ENCODE measurements around the gene CLDN8.

The CLDN8 gene

GRCh38 chr21:30232011-30232410, 16.1 kb upstream of the CLDN8 start:
- Histone ChIP-seq H3K79me2 (ENCODE audit: control insufficient read depth, low read length) (no peaks in the 10 kb centered on the region), H3K4me1 (ENCODE audit: control insufficient read depth, low read length) (no peaks in the 10 kb centered on the region), H3F3A (ENCODE audit: control insufficient read depth, insufficient read depth) (no peaks in the 10 kb centered on the region), H3K36me3 (ENCODE audit: control insufficient read depth, low read length) (no peaks in the 10 kb centered on the region), H3K4me2 (ENCODE audit: low read length) (no peak overlapping the region), H3K9me3 (ENCODE audit: control insufficient read depth, insufficient read depth, low read length) (no peaks in the 10 kb centered on the region), H3K4me3 (ENCODE audit: low read length) (no peak overlapping the region), H3K27ac (ENCODE audit: low read depth, low read length) (no peak overlapping the region), H3K27me3 (ENCODE audit: control insufficient read depth, low read length) (no peaks in the 10 kb centered on the region), H4K20me1 (ENCODE audit: control insufficient read depth, insufficient read depth, low read depth, low read length) (no peaks in the 10 kb centered on the region), H3K9me2 (replicated peaks; ENCODE audit: control insufficient read depth, low read length) (no peaks in the 10 kb centered on the region)
- no peak for TF ChIP-seq CTCF (IDR thresholded peaks at IDR 0.05; ENCODE audit: low read depth, low read length, poor library complexity, severe bottlenecking)
- TF ChIP-seq EZH2phosphoT487 (IDR thresholded peaks at IDR 0.05; ENCODE audit: borderline replicate concordance, low read length) = no peak

DNA sequence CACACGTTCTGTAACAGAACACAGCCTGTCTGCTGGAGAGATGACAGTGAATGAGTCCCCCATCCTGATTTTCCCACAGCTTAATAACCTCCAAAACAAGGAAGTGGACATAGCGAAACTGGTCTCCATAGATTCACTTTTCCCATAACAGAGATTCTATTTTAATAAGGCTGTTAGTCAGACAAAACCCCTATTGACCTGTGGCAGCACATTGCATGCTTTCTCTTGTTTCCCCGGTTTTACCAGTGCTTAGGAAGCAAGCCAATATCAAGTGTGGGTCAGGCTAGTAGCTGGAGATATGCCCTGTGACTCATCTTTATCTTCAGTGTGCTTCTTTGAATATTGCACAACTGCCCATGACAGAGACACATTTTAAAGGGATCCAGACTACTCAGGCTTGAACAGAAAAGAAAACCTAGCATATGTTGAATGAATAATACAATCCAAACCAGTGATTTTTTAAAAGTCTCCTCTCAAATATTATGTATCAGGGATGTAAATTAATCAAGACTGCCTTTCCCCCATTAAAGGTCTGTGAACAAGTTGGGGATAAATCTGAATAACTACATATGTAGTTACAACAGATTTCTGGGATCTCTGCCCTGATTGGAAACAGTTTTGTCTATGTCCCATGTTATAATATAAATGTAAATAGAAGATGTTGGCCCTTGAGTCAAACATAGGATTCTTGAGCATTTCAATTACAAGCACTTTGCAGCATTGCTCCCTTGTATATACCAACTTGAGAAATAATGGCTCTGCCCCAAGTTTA, 11.9 kb upstream of the CLDN8 start:
- no peaks in the 10 kb centered on the region for H3K79me2 ChIP-seq (ENCODE audit: control insufficient read depth, low read length)
- no peak overlapping the region for H3K4me3 ChIP-seq (ENCODE audit: low read length)
- H3K36me3 ChIP-seq (ENCODE audit: control insufficient read depth, low read length) = no peaks in the 10 kb centered on the region
- H3K9me3 ChIP-seq (ENCODE audit: control insufficient read depth, insufficient read depth, low read length) = no peaks in the 10 kb centered on the region
- no peaks in the 10 kb centered on the region for H3K27me3 ChIP-seq (ENCODE audit: control insufficient read depth, low read length)
- no peaks in the 10 kb centered on the region for H3K4me1 ChIP-seq (ENCODE audit: control insufficient read depth, low read length)
- H3K4me2 ChIP-seq (ENCODE audit: low read length) = no peak overlapping the region
- no peaks in the 10 kb centered on the region for H4K20me1 ChIP-seq (ENCODE audit: control insufficient read depth, insufficient read depth, low read depth, low read length)
- H3K9me2 ChIP-seq (replicated peaks; ENCODE audit: control insufficient read depth, low read length) = no peaks in the 10 kb centered on the region
- TF ChIP-seq CTCF (IDR thresholded peaks at IDR 0.05; ENCODE audit: low read depth, low read length, poor library complexity, severe bottlenecking) (no peak), EZH2phosphoT487 (IDR thresholded peaks at IDR 0.05; ENCODE audit: borderline replicate concordance, low read length) (no peak)
- H3F3A ChIP-seq (ENCODE audit: control insufficient read depth, insufficient read depth) = no peaks in the 10 kb centered on the region
- H3K27ac ChIP-seq (ENCODE audit: low read depth, low read length) = no peak overlapping the region

DNA sequence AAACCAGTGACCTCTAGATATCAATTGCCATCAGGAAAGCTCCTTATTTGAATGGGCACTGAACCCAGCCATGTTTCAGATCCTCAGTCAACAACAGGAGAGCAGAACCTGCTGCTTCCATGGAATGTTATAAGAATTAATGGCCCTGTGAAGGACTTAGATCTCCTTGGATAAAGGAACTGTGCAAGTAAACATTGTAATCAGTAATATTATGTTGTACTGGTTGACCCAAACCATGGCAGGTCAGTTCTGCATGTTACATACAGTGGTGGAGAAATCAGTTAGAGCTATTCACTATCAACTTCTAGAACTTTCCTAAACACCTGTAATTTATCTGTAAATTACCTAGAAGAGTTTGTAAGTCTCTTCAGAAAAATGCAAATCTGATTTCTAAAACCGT, 11.2 kb upstream of the CLDN8 start:
- TF ChIP-seq EZH2phosphoT487 (IDR thresholded peaks at IDR 0.05; ENCODE audit: borderline replicate concordance, low read length) = no peak
- no peak for TF ChIP-seq CTCF (IDR thresholded peaks at IDR 0.05; ENCODE audit: low read depth, low read length, poor library complexity, severe bottlenecking)
- no peaks in the 10 kb centered on the region for H3K9me2 ChIP-seq (replicated peaks; ENCODE audit: control insufficient read depth, low read length)
- no peak overlapping the region for H3K27ac ChIP-seq (ENCODE audit: low read depth, low read length)
- H3K36me3 ChIP-seq (ENCODE audit: control insufficient read depth, low read length) = no peaks in the 10 kb centered on the region
- no peaks in the 10 kb centered on the region for H4K20me1 ChIP-seq (ENCODE audit: control insufficient read depth, insufficient read depth, low read depth, low read length)
- H3K79me2 ChIP-seq (ENCODE audit: control insufficient read depth, low read length) = no peaks in the 10 kb centered on the region
- H3K4me3 ChIP-seq (ENCODE audit: low read length) = no peak overlapping the region
- no peaks in the 10 kb centered on the region for H3K27me3 ChIP-seq (ENCODE audit: control insufficient read depth, low read length)
- no peak overlapping the region for H3K4me2 ChIP-seq (ENCODE audit: low read length)
- no peaks in the 10 kb centered on the region for H3K9me3 ChIP-seq (ENCODE audit: control insufficient read depth, insufficient read depth, low read length)
- H3F3A ChIP-seq (ENCODE audit: control insufficient read depth, insufficient read depth) = no peaks in the 10 kb centered on the region
- no peaks in the 10 kb centered on the region for H3K4me1 ChIP-seq (ENCODE audit: control insufficient read depth, low read length)

Measured in DOHH2 (cell line).